GM19463 (cell line): ENCODE data around the gene BLCAP.
"Not testable (repeated sequence)": the region's sequence is repeated elsewhere in the genome, so short reads cannot be mapped to it uniquely, and the experiment has no call there.

Experiments
- ATAC-seq: cut with Tn5 transposase; IDR thresholded peaks from one replicate; pipeline ENCODE4 v1.9.1; 2021; ENCODE audit warnings: mild to moderate bottlenecking, moderate library complexity; ENCODE audit not compliant: unreplicated experiment

The BLCAP gene

DNA sequence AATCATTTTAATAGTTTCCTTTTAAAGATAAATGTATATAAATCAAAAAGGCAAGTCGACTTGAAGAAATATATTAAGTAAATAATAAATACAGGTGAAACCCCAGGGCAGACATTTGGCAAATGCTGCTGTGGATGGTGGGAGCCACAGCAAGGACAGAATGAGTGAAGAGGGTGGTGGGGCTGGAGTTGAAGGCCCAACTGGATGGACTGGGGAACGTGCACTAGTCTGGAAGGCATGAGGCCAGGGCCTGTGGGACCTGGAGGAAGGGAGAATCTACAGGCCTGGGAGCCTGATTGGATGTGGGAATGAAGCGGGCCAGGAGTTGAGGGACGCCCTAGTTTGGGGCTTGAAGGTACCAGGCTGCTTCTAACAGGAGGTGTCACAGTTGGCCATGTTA is 30.6 kb upstream of the BLCAP start:
- ATAC-seq: no peak

DNA sequence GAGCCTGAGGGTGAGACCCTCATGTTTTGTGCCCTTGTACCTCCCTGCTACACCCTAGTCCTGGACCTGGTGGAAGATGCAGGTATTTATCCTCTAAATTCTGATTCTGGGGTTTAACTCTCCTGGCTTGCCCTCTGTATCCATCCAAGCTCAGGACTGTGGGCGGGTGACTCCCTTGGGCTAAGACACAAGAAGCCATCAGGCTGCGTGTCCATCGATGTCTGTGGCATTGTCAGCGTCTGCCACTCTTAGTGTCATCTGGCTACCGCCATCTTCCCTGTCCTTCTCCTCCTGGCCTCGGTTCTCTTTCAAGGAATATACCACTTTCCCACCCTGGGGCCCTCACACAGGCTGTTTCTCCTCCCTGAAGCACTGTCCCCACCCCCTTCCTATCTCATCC is 28.9 kb upstream of the BLCAP start:
- ATAC-seq: no peak

DNA sequence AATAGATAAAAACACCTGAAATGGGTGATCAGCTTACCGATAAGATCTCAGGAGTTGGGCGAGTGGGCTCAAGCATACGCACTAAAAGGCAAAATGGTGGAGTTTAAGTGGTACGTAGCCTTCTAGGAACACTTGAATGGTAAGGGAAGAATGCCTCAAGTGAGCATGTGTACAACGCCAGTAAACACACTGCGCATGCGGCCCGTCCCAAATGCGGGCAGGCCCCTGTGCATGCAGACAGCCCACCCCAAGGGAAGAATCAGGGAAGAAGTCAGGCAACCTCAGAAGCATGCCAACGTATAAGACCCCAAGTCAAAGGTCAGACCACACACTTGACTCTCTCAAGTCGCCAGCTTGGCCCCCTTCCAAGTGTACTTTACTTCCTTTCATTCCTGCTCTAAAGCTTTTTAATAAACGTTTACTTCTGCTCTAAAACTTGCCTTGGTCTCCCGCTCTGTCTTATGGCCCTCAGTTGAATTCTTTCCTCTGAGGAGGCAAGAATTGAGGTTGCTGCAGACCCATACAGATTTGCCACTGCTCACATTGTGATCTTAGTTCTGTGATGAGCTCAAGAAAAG is 27.1 kb upstream of the BLCAP start:
- not testable (repeated sequence) for ATAC-seq

DNA sequence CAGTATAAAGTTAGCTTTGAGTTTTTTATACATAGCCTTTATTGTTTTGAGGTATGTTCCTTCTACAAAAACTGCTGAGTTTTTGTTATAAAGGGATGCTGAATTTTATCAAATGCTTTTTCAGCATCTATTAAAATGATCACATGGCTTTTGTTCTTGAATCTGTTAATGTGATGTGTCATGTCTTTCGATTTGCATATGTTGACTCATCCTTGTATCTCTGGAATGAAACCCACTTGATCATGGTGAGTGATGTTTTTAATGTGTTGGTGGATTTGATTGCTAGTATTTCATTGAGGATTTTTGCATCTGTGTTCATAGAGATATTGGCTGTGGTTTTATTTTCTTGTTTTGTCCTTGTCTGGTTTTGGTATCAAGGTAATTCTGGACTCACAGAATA is 24.7 kb upstream of the BLCAP start:
- no peak for ATAC-seq

DNA sequence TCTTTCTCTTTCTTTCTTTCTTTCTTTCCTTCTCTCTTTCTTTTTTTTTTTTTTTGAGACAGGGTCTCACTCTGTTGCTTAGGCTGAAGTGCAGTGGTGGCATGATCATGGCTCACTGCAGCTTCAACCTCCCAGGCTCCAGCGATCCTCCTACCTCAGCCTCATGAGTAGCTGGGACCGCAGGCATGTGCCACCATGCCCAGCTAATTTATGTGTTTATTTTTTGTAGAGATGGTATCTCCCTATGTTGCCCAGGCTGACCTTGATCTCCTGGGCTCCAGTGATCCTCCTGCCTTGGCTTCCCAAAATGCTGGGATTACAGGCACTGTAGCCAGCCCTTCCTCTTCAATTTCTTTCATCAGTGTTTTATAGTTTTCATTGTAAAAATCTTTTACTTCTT is 24.0 kb upstream of the BLCAP start:
- ATAC-seq: not testable (repeated sequence)

- not testable (repeated sequence) for ATAC-seq
Observed at GRCh38 chr20:37550101-37550920, 22.6 kb upstream of the BLCAP start.

DNA sequence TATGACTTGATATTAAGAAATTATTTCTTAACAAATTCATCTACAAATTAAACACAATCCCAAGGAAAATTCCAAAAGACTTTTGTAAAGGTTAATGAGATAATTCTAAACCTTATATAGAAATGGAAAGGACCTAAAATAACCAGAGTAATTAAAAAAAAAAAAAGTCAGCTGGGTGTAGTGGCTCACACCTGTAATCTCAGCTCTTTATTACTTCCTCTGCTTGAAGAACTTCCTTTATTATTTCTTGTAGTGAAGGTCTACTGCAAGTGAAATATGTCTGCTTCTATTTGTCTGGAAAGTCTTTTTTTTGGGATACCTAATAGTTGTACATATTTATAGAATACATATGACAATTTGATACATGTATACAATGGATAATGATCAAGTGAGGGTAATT is 20.2 kb upstream of the BLCAP start:
- ATAC-seq: no peak

- no peak for ATAC-seq
Observed at GRCh38 chr20:37545516-37545915, 17.8 kb upstream of the BLCAP start.

GRCh38 chr20:37544386-37544785 is 16.7 kb upstream of the BLCAP start:
- ATAC-seq: no peak

DNA sequence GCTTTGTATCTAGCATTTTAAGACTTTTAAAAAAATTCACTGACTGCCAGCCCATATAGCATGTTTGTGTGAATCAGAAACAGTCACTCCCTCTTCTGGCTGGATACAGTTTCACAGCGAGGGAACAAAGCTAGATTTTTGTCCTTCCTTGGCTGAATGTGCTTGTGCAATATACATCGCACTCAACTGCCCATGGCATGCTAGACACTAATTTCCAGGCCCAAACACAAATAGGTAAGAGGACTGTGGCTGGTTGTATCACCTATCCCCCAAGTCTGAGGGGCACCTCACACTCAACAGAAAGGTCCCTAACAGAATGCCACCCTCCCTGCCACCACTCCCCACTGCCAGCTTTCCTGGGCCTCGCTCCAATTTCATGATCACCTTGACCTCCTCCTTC is 16.2 kb upstream of the BLCAP start:
- no peak for ATAC-seq

DNA sequence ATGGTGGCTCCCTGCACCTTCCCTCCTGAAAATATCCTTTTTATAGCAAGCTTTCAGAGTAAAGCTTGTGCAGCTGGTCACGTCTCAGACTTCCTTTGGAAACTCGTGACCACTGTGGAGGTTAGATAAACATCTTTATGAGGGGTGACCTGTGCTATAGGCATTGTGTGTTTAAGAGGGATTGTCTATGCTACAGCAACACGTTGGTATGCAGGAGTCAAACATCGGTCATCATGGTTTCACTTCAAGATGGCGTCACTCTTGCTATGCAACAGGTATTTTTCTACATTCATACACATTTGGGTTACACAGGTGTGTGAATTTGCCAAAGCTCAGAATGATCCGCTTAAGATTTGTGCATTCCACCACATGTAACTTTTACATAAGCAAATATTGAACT is 14.6 kb upstream of the BLCAP start:
- no peak for ATAC-seq

GRCh38 chr20:37541326-37541725 is 13.7 kb upstream of the BLCAP start:
- ATAC-seq: no peak

DNA sequence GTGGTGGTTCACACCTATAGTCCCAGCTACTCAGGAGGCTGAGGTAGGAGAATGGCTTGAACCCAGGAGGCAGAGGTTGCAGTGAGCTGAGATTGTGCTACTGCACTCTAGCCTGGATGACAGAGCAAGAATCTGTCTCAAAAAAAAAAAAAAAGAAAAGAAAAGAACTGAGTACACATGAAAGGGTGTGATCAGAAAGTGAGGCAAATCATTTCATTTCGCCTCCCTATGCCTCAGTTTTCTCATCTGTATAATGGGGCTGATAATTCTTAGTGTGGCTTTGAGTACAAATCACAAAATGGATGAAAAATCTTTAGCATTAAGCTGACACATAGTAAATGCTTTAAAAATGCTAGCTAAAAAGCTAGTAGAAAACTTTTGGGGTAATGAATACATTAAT is 13.2 kb upstream of the BLCAP start:
- ATAC-seq: not testable (repeated sequence)

- no peak for ATAC-seq
Observed at GRCh38 chr20:37540001-37540400, 12.3 kb upstream of the BLCAP start.

DNA sequence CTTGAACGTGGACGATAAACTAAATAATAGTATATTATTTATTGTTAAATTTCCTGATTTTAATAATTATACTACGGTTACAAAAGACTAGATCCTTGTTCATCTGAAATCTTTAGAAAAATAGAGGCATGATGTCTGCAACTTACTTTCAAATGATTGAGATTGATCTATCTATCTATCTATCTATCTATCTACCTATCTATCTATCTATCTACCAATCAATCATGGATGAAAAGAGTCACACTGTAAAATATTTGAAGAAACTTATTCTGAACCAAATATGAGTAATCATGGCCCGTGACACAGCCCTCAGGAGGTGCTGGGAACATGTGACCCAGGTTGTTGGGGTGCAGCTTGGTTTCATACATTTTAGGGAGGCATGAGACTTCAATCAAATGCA is 11.7 kb upstream of the BLCAP start:
- no peak for ATAC-seq

DNA sequence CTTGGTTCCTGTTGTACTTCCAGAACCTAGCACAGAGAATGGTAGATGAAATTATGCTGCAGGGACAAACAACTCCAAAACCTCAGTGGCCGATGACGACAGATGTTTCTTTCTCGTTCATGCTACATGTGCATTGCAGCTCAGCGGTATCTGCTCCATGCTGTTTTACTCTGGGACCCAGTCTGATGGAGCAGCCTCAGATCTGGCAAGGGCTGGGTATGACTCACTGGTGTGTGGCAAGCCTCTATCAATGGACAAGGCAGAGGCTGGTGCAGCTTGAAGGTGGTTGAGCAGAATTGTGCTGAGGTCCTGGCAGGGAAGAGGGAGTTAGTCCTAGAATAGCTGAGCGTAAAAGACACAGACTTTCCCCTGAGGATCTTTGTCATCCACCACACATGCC is 10.3 kb upstream of the BLCAP start:
- ATAC-seq: no peak

- ATAC-seq: no peak
Observed at GRCh38 chr20:37537505-37537904, 9.8 kb upstream of the BLCAP start.

DNA sequence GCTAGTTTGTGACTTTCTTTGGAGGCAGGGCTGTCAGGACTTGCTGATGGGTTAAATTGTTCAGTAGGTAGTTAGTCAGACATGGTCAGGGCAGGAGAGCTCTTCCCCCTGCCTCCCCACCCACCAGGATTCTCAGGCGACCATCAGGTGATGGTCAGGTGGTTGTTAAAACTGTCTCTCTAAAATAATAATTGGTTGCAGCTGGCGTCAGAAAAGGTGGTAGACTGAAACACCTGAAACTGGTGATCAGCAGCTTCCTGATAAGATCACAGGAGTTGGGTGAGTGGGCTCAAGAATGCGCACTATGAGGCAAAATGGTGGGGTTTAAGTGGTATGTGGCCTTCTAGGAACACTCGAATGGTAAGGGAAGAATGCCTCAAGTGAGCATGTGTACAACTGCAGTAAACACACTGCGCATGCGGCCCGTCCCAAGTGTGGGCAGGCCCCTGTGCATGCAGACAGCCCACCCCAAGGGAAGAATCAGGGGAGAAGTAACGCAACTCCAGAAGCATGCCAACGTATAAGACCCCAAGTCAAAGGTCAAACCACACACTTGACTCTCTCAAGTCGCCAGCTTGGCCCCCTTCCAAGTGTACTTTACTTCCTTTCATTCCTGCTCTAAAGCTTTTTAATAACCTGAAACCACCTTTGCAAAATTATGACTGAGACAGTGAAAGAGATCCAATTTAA is 7.9 kb upstream of the BLCAP start:
- ATAC-seq: no peak

DNA sequence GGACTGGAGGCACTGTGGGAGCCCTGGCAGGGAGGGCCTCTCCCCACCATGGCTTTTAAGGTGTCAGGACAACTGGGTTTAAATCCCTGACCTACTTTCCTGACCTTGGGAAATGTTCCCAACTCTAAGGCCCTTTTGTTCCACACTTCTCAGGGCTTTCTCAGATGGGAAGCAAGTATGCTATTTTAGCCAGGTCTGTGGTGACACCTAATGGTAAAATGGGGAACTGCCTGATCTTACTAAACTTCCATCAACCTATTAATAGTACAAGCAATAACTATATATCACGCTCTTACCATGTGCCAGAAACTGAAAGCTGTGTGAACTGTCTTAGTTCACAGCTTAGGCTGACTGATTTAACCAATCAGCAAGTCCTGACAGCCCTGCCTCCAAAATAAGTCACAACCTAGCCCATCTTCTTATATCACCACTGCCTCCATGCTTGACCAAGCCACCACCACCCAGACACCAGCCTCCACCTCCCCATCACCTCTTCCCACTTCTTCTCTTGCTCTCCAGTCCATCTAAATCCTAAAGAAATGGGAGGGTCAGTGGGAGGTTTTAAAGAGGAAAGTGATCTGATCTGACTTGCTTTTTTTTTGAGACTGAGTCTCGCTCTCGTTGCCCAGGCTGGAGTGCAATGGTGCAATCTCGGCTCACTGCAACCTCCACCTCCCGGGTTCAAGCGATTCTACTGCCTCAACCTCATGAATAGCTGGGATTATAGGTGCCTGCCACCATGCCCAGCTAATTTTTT is 6.9 kb upstream of the BLCAP start:
- peak; percentile 67 for ATAC-seq

GRCh38 chr20:37533154-37533715 is 5.6 kb upstream of the BLCAP start:
- ATAC-seq: no peak

GRCh38 chr20:37531856-37532255 is 4.2 kb upstream of the BLCAP start:
- no peak for ATAC-seq
